ENCODE results near the gene STK32B.

The STK32B gene

GRCh38 chr4:5122114-5122513 lies 70.8 kb downstream of the STK32B start:
- POLR2A ChIA-PET, result no interaction called here
- CTCF ChIA-PET, result no interaction called here
- no peaks in the 10 kb centered on the region for H3K4me1 ChIP-seq (ENCODE audit: control insufficient read depth, insufficient read depth, low read length)
- no peak overlapping the region for H3K27ac ChIP-seq (ENCODE audit: extremely low read depth, low read depth, low read length)
- no peak overlapping the region for H3K4me3 ChIP-seq (ENCODE audit: low read depth, low read length)
- H3K9me3 ChIP-seq (ENCODE audit: control insufficient read depth, insufficient read depth, low read depth, low read length), result no peaks in the 10 kb centered on the region
- no peaks in the 10 kb centered on the region for H3K36me3 ChIP-seq (ENCODE audit: control insufficient read depth in 2 of 2, insufficient read depth in 1 of 2, low read length in 2 of 2)
- TF ChIP-seq ZNF660 (tag by site-specific recombination; IDR thresholded peaks at IDR 0.05) (no peak), PRDM1 (tag by site-specific recombination; IDR thresholded peaks at IDR 0.05) (peak; percentile 33; the same call in 1 of the 2 replicates), ATF2 (tag by site-specific recombination; IDR thresholded peaks at IDR 0.05; ENCODE audit: low read depth) (0 out of 2 replicates have a peak, but pooled peaks have one; percentile 24), ZNF366 (tag by site-specific recombination; conservative IDR thresholded peaks at IDR 0.05) (peak; percentile 47), ZNF24 (tag by site-specific recombination; IDR thresholded peaks at IDR 0.05) (0 out of 2 replicates have a peak, but pooled peaks have one; percentile 32)

DNA sequence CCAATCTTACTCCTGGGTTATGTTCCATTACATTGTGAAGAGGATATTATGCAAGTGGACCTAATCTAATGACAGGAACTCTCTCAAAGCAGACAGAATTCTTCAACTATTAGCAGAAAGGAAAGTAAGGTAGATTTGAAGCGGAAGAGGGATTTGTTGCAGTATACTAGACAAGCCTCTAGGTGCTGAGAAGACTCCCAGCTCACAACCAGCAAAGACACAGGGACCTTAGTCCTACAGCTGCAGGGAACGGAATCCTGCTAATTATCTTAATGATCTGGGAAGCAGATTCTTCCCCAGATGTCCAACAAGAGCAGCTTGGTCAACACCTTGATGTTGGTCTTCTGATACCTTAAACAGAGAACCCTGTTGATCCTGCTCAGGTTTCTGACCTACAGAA lies 73.6 kb downstream of the STK32B start:
- TF ChIP-seq PRDM1 (tag by site-specific recombination; IDR thresholded peaks at IDR 0.05), result no peak
- TF ChIP-seq IKZF3 (tag by site-specific recombination; IDR thresholded peaks at IDR 0.05), result no peak
- no peak for TF ChIP-seq ZNF514 (tag by site-specific recombination; IDR thresholded peaks at IDR 0.05)
- TF ChIP-seq ZNF596 (tag by site-specific recombination; IDR thresholded peaks at IDR 0.05), result no peak
- TF ChIP-seq ZNF138 (tag by site-specific recombination; IDR thresholded peaks at IDR 0.05; ENCODE audit: borderline replicate concordance), result no peak
- no peak for TF ChIP-seq ZXDB (tag by site-specific recombination; IDR thresholded peaks at IDR 0.05)
- TF ChIP-seq ZNF623 (tag by site-specific recombination; IDR thresholded peaks at IDR 0.05), result no peak
- no peak for TF ChIP-seq ZNF184 (tag by site-specific recombination; IDR thresholded peaks at IDR 0.05)
- no peak for TF ChIP-seq ZBTB44 (tag by site-specific recombination; IDR thresholded peaks at IDR 0.05)
- TF ChIP-seq ZBTB48 (tag by site-specific recombination; IDR thresholded peaks at IDR 0.05), result no peak
- TF ChIP-seq ZNF24 (tag by site-specific recombination; IDR thresholded peaks at IDR 0.05), result no peak
- Histone ChIP-seq H3K9me3 (ENCODE audit: control insufficient read depth, insufficient read depth, low read depth, low read length) (no peaks in the 10 kb centered on the region), H3K4me3 (ENCODE audit: low read depth, low read length) (no peak overlapping the region), H3K4me1 (ENCODE audit: control insufficient read depth, insufficient read depth, low read length) (no peaks in the 10 kb centered on the region), H3K27ac (ENCODE audit: extremely low read depth, low read depth, low read length) (no peak overlapping the region), H3K36me3 (ENCODE audit: control insufficient read depth in 2 of 2, insufficient read depth in 1 of 2, low read length in 2 of 2) (no peaks in the 10 kb centered on the region)
- POLR2A ChIA-PET, result no interaction called here
- CTCF ChIA-PET, result interaction anchor here (1.0 kb wide), 1 partner anchor 24 kb away, joined by 4 read pairs; no protein-coding TSS in a partner anchor

GRCh38 chr4:5125321-5125720 lies 74.0 kb downstream of the STK32B start:
- ChIA-PET POLR2A (no interaction called here), CTCF (interaction anchor here (1.0 kb wide), 1 partner anchor 24 kb away, joined by 4 read pairs; no protein-coding TSS in a partner anchor)
- TF ChIP-seq ZNF148 (tag by site-specific recombination; IDR thresholded peaks at IDR 0.05; ENCODE audit: borderline replicate concordance) (no peak), ZNF155 (tag by site-specific recombination; IDR thresholded peaks at IDR 0.05) (no peak), FEZF1 (tag by site-specific recombination; IDR thresholded peaks at IDR 0.05) (no peak), ZSCAN16 (tag by site-specific recombination; IDR thresholded peaks at IDR 0.05) (no peak), ZNF514 (tag by site-specific recombination; IDR thresholded peaks at IDR 0.05) (no peak), SP7 (tag by site-specific recombination; IDR thresholded peaks at IDR 0.05) (no peak)

More at GRCh38 chr4:5125321-5125720, 74.0 kb downstream of the STK32B start:
- Histone ChIP-seq H3K27ac (ENCODE audit: extremely low read depth, low read depth, low read length) (no peak overlapping the region), H3K4me3 (ENCODE audit: low read depth, low read length) (no peak overlapping the region), H3K36me3 (ENCODE audit: control insufficient read depth in 2 of 2, insufficient read depth in 1 of 2, low read length in 2 of 2) (no peaks in the 10 kb centered on the region), H3K4me1 (ENCODE audit: control insufficient read depth, insufficient read depth, low read length) (no peaks in the 10 kb centered on the region), H3K9me3 (ENCODE audit: control insufficient read depth, insufficient read depth, low read depth, low read length) (no peaks in the 10 kb centered on the region)

Measured in HEK293 (cell line).